GM19397 (cell line): Measurements from ENCODE around the gene GPR137B.
"Not testable (repeated sequence)": the region's sequence is repeated elsewhere in the genome, so short reads cannot be mapped to it uniquely, and the experiment has no call there.

Experiments used
- ATAC-seq: cut with Tn5 transposase; IDR thresholded peaks from one replicate; pipeline ENCODE4 v1.9.1; 2021; ENCODE audit warnings: mild to moderate bottlenecking, moderate library complexity; ENCODE audit not compliant: unreplicated experiment

Gene GPR137B

DNA sequence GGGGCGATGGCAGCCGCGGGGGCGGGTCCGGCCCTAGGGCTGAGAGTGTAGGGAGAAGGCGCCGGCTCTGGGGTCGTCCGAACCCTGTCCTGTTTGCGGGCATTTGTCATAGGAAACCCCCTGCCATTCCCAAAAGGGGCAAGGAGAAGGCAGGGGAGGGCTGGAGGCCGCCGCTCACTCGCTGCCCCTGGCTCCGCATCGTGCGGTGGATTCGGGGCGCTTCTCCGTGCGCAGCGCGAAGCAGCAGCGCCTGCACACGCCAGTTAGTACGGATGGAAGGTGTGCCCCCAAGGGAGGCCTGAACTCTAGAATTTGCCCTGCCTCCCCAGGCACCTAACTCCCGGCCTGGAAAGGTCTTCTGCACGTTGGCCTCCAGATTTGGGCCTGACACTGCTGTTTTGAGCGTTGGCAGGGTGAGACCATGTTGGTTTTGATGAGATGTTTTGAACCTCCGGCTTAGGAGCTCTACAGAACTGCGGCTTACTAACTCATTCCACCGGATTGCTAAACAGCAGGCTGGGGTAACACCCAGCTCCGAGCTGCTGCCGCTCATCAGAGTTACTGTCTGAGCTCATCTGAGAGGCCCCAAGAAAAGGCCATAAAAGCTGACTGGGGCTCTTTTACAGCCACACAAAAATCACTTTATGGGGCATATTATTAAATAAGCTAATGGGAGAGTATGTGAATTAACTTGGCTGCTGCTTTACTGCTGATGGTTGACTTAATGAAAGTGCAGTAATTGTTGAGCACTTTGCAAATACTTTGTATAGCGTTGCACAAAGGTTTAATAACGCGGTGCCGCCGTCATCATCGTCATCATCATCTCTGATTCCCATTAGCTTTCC is 987 bp downstream of the GPR137B start:
- ATAC-seq, result peak; percentile 29

DNA sequence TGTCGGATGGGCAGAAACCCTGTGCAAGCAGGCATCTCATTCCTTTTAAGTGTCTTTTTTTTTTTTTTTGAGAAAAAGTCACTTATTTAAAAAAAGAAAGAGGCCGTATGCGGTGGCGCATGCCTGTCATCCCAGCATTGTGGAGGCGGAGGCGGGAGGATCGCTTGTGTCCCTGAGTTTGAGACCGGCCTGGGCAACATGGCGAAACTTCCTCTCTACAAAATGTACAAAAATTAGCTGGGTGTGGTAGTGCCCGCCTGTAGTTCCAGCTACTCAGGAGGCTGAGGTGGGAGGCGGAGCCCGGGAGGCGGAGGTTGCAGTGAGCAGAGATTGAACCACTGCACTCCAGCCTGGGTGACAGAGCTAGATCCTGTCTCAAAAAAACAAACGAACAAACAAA is 1.7 kb downstream of the GPR137B start:
- ATAC-seq, result no peak

DNA sequence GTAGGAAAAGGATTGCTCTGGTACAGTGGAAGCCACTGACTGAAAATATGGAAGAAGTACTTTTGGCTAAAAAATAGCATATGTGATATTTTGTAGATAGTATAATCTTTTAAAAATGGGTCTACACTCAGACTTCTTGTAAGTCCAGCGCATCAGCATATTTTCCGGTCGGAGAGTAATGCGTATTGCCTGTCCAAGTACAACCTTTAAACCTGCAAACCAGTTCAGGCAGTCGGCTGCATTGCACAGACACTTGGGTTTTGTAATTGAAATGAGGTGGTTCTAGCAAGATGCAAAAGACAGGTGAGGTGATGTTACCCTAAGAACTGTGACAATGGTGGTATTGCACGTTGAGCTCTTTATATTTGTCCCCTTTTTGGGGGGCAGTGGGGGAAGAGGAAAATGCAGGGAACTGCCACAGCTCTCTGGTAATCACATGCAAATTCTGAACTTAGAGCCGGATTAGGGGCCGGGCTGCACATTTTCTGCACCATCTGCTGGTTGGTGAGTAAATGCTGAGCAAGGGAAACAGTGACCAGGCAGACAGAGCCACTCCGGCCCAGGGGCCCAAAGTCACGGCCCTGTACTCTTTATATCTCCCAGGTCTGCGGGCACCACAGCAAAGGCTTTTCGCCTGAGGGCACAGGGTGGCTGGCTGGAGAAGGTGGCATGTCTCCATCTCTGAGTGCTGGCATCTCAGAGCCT is 2.3 kb downstream of the GPR137B start:
- ATAC-seq, result no peak

DNA sequence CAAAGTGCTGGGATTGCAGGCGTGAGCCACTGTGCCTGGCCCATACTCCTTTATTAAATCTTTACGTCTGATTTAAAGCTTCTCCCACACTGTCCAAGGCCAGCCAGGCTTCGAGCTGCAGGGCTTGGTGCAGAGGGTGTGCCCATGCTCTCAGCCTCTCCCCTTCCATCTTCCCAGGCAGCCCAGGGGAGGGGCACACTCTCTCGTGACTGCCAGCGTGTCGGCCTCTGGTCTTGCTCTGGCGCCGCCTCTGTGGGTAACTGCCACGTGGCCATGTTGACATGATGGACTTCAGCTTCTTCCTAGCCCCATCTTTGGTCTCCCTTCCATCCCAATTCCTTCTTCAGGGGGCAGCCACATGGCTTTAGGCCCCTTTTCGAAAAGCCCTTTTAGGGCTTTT is 4.7 kb downstream of the GPR137B start:
- no peak for ATAC-seq

- no peak for ATAC-seq
These were observed 5.5 kb downstream of the GPR137B start for GRCh38 chr1:236147521-236148469.

DNA sequence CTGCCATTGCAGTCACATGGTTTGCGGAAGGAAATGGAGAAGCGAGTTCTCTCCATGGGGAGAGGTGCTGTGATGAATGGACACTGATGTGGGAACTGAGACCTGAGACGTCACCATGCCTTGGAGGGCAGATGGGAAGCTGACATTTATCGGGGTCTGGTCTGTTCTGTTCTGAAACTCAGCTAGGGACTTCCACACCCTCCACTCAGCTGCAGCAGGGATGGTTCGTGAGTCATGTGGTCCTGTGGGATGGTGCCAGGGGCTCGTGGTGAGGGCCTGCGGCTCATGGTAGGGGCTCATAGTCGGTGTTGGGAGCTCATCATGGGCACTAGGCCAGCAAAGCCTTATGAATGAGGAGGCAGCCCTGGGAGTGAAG is 6.1 kb downstream of the GPR137B start:
- no peak for ATAC-seq

GRCh38 chr1:236149003-236149595 is 6.8 kb downstream of the GPR137B start:
- no peak for ATAC-seq

DNA sequence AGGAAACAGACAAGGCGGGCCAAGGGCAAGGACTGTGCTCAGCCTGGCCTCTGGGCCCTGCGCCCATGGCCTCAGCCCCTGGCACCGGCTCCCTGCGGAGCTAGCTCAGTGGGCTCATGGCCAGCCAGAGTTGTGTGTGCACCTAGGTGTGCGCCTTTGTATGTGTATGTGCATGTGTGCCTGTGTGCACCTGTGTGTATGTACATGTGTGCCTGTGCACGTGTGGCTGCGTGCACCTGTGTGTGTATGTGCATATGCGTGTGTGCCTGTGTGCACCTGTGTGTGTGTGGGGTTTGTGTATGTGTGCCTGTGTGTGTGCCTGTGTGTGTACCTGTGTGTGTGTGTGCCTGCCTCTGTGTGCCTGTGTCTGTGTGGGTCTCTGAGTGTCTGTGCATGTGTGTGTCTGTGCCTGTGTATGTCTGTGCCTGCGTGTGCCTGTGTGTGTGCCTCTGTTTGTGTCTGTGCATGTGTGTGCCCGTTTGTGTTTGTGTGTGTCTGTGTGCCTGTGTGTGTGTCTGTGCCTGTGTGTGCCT is 7.4 kb downstream of the GPR137B start:
- no peak for ATAC-seq

GRCh38 chr1:236150311-236150955 is 8.1 kb downstream of the GPR137B start:
- ATAC-seq, result no peak

DNA sequence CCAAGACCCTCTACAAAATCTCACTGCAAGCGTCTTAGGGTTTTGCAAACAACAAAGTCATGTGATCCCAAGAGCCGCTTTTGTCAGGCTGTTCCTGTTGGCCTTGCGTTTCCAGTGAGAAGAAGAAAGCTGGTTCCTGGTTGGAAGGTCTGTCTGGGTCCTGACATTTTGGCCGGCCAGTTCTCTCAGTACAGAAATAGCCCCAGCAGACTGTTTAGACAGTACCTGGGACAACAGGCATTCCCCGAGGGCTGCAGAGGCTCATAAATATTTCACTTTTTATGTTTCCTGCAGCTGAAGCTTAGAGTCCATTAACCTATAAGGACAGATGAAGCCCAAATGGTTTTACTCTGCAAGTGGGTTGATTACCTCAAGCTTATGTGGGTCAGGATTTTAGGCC is 8.6 kb downstream of the GPR137B start:
- no peak for ATAC-seq

DNA sequence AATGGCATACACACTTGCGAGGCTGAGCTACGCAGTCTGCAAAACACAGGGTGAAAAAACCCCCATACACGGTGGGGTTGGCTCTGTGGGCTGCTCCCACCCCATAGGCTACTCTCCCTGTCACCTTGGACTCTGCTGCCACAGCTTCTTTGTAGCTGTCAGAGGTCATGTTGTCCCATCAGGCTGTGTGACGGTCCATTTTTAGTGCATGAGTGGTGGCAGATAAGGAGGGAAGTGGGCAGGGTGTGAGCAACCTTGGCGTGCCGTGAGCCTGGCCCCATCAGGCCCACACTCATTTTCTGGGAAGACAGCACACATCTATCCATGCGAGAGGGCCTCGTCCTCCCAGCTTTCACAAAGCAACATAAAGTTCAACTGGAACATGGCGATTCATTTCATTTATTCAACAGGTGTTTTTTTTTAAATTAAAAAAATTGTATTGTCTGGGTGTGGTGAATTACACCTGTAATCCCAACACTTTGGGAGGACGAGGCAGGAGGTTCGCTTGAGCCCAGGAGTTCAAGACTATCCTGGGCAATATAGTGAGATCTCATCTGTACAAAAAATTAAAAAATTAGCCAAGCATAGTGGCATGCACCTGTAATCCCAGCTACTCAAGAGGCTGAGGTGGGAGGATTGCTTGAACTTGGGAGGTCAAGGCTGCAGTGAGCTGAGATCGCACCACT is 9.5 kb downstream of the GPR137B start:
- no peak for ATAC-seq

GRCh38 chr1:236154126-236154525 is 11.8 kb downstream of the GPR137B start:
- no peak for ATAC-seq

DNA sequence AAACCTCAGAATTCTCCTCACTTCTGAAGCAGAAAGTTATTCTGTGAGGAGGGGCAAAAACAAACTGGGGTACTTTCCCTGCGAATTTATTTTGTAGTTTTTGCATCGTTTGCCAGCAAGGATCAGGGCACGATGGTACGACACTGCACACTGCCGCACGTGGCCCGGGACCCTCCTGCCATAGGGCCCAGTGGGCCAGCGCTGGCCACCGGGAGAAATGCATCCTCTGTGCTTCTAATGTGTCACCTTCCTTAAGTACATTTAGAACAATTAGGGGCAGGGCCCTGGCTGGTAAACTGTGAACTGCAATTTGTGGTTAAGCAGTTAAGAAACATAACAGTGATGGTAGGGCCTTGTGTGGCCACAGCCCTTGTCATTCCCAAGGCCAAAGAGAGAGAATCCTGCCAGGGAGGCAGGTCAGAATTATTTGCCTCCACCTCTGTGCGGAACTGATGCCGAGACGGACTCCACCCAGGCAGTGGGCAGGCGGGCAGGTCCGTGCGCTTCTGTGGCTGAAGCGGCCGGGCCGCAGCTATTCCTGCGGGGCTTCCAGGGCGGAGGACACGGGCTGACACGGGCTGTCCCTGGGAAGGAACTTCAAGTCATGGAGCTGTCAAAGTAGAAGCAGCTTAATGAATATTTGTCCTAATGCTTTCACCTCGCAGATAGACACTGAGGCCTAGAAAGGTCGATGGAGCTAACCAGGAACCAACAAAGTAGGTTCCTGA is 12.5 kb downstream of the GPR137B start:
- ATAC-seq, result no peak

DNA sequence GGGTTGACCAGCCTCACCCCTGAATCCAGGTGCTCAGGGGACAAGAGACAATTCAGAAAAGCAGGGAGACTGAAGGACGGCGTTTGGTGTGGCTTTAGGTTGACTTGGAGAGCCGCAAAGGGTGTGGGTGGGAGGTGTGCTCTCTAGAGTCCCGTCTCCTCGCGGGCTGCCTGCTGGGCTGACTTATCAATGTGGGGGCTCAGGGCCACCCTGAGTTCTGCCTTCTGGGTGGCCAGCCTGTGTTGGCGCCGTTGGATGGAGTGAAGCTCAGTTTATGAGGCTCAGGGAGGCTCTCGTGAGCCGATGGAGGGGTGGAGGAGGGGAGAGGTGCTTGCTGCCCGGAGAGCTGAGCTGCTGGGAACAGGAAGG is 13.0 kb downstream of the GPR137B start:
- no peak for ATAC-seq

GRCh38 chr1:236155841-236156503 is 13.6 kb downstream of the GPR137B start:
- no peak for ATAC-seq

- ATAC-seq, result peak; percentile 81
These were observed 14.3 kb downstream of the GPR137B start for GRCh38 chr1:236156512-236157208.

GRCh38 chr1:236158072-236158471 is 15.7 kb downstream of the GPR137B start:
- ATAC-seq, result not testable (repeated sequence)

DNA sequence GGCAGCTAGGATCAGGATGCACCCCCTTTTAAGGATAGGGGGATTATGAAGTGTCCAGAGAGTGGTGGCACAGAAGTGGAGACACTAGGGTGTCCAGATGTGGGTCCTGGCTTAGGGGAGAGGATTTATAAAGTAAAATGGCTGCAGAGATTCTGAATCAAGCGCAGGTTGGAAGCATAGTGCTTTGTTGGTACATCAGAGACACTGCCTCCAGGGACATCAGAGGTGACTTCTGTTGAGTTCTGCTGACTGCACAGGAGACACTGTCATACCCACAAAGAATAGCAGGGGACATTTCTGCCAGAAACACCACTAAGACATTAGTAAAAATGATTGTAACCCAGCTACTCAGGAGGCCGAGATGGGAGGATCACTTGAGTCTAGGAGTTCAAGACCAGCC is 16.4 kb downstream of the GPR137B start:
- no peak for ATAC-seq
